Measurements from ENCODE around the gene YIPF2. TPM values are rescaled to one million over a fixed set of nuclear protein-coding genes. Genes with fewer than 3 reads are reported as not detected.

Gene YIPF2
- total and polyA plus RNA-seq, 2 of the 4 experiments (the other 2 are of a cell fraction), result 61.5 to 78.0 TPM

DNA sequence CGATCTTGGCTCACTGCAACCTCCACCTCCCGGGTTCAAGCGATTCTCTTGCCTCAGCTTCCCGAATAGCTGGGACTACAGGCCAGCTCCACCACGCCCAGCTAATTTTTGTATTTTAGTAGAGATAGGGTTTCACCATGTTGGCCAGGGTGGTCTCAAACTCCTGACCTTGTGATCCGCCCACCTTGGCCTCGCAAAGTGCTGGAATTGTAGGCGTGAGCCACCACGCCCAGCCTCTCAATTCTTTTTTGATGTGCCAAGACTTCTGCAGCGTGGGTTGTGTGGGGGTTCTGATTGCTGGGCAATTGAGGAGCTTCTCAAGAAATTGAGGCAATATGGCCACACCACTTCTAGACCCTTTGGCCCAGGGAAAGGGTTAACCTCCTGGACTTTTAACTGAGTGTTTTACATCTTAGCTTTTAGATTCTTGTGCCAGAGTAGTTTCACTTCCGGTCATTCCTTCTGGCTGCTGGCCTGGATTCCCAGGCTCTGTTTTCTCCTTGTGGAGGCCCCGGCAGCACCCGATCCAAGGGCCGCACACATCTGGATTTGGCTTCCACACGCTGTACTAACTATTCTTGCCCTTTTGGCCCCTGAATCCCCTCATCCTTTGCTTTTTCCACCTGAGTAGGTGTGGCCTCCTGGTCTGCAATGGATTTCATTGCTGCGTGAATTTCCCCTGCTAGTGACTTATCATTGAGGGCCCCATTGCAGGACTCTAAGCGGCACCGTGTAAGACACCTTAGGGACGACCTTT lies 47.1 kb upstream of the YIPF2 start:
- Histone ChIP-seq H3K9me1 (ENCODE audit: insufficient read depth, low read length) (peaks cover 27% of the 10 kb centered on the region), H3K18ac (ENCODE audit: low read depth, low read length) (0 out of 2 replicates have a peak overlapping the region, but pooled peaks have one; percentile 31), H2AK5ac (ENCODE audit: low read depth, low read length) (peak overlapping the region; percentile 9; the same call in 1 of the 2 replicates), H3K23ac (ENCODE audit: low read depth, low read length) (peak overlapping the region; percentile 81; the same call in 1 of the 2 replicates), H4K5ac (ENCODE audit: low read depth, low read length) (peak overlapping the region; percentile 70), H3K36me3 (ENCODE audit: control insufficient read depth, insufficient read depth, low read length) (peaks cover 4% of the 10 kb centered on the region; the same call in 1 of the 2 replicates), H4K20me1 (ENCODE audit: insufficient read depth, low read length) (peaks cover 96% of the 10 kb centered on the region), H3K9ac (ENCODE audit: low read depth, low read length) (peak overlapping the region; percentile 6; the same call in 1 of the 2 replicates), H3K27me3 (ENCODE audit: control insufficient read depth, insufficient read depth, low read length) (no peaks in the 10 kb centered on the region), H2AFZ (replicated peaks; ENCODE audit: low read length, poor library complexity) (peak overlapping the region; percentile 84), H3K9me3 (ENCODE audit: control insufficient read depth, insufficient read depth, low read length) (no peaks in the 10 kb centered on the region), H3K27ac (ENCODE audit: insufficient read depth, low read length) (peak overlapping the region; percentile 48; the same call in 1 of the 2 replicates), H2BK120ac (ENCODE audit: low read depth, low read length) (peak overlapping the region; percentile 53), H2BK5ac (ENCODE audit: low read depth, low read length, poor library complexity, severe bottlenecking) (peak overlapping the region; percentile 67), H4K8ac (ENCODE audit: low read depth in 2 of 2, low read length in 2 of 2) (peak overlapping the region in 1 of 2 experiments; percentile 74; a peak in 2 of 4 replicates), H3K4ac (ENCODE audit: low read depth, low read length) (peak overlapping the region; percentile 87), H3K79me1 (ENCODE audit: low read depth in 1 of 2, low read length in 2 of 2) (peaks cover 12 to 75% of the 10 kb centered on the region in 2 experiments; a peak in 3 of 4 replicates), H3K4me1 (ENCODE audit: control insufficient read depth, insufficient read depth, low read length) (peaks cover 13% of the 10 kb centered on the region), H2BK20ac (ENCODE audit: low read depth, low read length) (peak overlapping the region; percentile 55; the same call in 1 of the 2 replicates), H3K4me3 (ENCODE audit: insufficient read depth, low read depth, low read length) (no peak overlapping the region), H4K91ac (ENCODE audit: insufficient read depth, low read depth, low read length) (0 out of 2 replicates have a peak overlapping the region, but pooled peaks have one; percentile 46), H3K4me2 (ENCODE audit: low read depth, low read length) (peak overlapping the region; percentile 79), H3K56ac (ENCODE audit: extremely low read depth, insufficient read depth, low read length) (peak overlapping the region; percentile 14; the same call in 1 of the 2 replicates), H2BK15ac (ENCODE audit: low read depth, low read length) (no peak overlapping the region), H2AK9ac (replicated peaks; ENCODE audit: low read depth, low read length, poor library complexity) (peak overlapping the region; percentile 93), H3K14ac (replicated peaks; ENCODE audit: low read depth, low read length) (peak overlapping the region; percentile 91)
- no TSS peak for BruUV-seq (replicated peaks)
- 11% methylated on average over 4 of the region's 19 CpGs; no CpG with 5 or more reads in 1 of the 2 experiments for WGBS, 2 experiments (ENCODE audit: extremely low coverage in 2 of 2, insufficient read length in 1 of 2)
- ATAC-seq (ENCODE audit: low read depth) (peak; percentile 74), DNase-seq (peak; percentile 66)
- intact Hi-C loops (cut with micrococcal nuclease) (loop anchor here (2.0 kb wide), 1 partner anchor 15 kb away; the partner anchor contains the start of gene SMARCA4), dilution Hi-C loops (cut with HindIII; ENCODE audit: low sequenced_read_pairs, unreplicated experiment) (no loop called here), in situ Hi-C loops (cut with MboI; ENCODE audit: low sequenced_read_pairs) (no loop called here)
- TF ChIP-seq MAFK (IDR thresholded peaks at IDR 0.05; ENCODE audit: low read depth, low read length) (no peak), MAZ (IDR thresholded peaks at IDR 0.05; ENCODE audit: borderline replicate concordance, low read depth, low read length) (no peak), CHD1 (IDR thresholded peaks at IDR 0.05; ENCODE audit: low read depth, low read length) (no peak), RAD21 (IDR thresholded peaks at IDR 0.05; ENCODE audit: low read length) (no peak), FOS (IDR thresholded peaks at IDR 0.05; ENCODE audit: low read depth, low read length) (no peak), CEBPB (IDR thresholded peaks at IDR 0.05; ENCODE audit: low read depth, low read length) (no peak), POLR2A (IDR thresholded peaks at IDR 0.05; ENCODE audit: low read depth, low read length) (no peak), BHLHE40 (IDR thresholded peaks at IDR 0.05; ENCODE audit: low read depth, low read length) (no peak), RFX5 (IDR thresholded peaks at IDR 0.05; ENCODE audit: low read depth, low read length) (no peak), SMC3 (IDR thresholded peaks at IDR 0.05; ENCODE audit: low read depth, low read length) (no peak)
- TF ChIP-seq, protein P1, sequence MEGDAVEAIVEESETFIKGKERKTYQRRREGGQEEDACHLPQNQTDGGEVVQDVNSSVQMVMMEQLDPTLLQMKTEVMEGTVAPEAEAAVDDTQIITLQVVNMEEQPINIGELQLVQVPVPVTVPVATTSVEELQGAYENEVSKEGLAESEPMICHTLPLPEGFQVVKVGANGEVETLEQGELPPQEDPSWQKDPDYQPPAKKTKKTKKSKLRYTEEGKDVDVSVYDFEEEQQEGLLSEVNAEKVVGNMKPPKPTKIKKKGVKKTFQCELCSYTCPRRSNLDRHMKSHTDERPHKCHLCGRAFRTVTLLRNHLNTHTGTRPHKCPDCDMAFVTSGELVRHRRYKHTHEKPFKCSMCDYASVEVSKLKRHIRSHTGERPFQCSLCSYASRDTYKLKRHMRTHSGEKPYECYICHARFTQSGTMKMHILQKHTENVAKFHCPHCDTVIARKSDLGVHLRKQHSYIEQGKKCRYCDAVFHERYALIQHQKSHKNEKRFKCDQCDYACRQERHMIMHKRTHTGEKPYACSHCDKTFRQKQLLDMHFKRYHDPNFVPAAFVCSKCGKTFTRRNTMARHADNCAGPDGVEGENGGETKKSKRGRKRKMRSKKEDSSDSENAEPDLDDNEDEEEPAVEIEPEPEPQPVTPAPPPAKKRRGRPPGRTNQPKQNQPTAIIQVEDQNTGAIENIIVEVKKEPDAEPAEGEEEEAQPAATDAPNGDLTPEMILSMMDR (conservative IDR thresholded peaks at IDR 0.05; ENCODE audit: low read depth, low read length), result no peak
- TF ChIP-seq, protein P2, sequence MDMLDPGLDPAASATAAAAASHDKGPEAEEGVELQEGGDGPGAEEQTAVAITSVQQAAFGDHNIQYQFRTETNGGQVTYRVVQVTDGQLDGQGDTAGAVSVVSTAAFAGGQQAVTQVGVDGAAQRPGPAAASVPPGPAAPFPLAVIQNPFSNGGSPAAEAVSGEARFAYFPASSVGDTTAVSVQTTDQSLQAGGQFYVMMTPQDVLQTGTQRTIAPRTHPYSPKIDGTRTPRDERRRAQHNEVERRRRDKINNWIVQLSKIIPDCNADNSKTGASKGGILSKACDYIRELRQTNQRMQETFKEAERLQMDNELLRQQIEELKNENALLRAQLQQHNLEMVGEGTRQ (IDR thresholded peaks at IDR 0.05; ENCODE audit: low read depth, low read length), result no peak
- TF ChIP-seq, protein P3, sequence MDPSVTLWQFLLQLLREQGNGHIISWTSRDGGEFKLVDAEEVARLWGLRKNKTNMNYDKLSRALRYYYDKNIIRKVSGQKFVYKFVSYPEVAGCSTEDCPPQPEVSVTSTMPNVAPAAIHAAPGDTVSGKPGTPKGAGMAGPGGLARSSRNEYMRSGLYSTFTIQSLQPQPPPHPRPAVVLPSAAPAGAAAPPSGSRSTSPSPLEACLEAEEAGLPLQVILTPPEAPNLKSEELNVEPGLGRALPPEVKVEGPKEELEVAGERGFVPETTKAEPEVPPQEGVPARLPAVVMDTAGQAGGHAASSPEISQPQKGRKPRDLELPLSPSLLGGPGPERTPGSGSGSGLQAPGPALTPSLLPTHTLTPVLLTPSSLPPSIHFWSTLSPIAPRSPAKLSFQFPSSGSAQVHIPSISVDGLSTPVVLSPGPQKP (IDR thresholded peaks at IDR 0.05; ENCODE audit: borderline replicate concordance, low read depth, low read length), result no peak
- POLR2A ChIA-PET (ENCODE audit: unreplicated experiment), result no interaction called here
- CTCF ChIA-PET, result interaction anchor here (0.9 kb wide), 1 partner anchor 33 kb away, joined by 4 read pairs; no protein-coding TSS in a partner anchor
